Measurements from ENCODE around the gene AGPS. TPM values are rescaled to one million over a fixed set of nuclear protein-coding genes. Genes with fewer than 3 reads are reported as not detected.

AGPS gene
- total RNA-seq, 1 experiment from 2014 or later: 107 TPM

GRCh38 chr2:177556153-177556552 lies 163.6 kb downstream of the AGPS start:
- BruUV-seq (replicated peaks): no TSS peak
- Histone ChIP-seq H3K4me1 (replicated peaks; ENCODE audit: insufficient read depth) (peaks cover 4% of the 10 kb centered on the region; the same call in 1 of the 2 replicates), H4K20me1 (ENCODE audit: insufficient read depth) (no peaks in the 10 kb centered on the region), H3K27me3 (ENCODE audit: insufficient read depth, low read depth) (no peaks in the 10 kb centered on the region), H3F3A (ENCODE audit: insufficient read depth, low read depth) (no peaks in the 10 kb centered on the region), H3K9me2 (ENCODE audit: insufficient read depth) (no peaks in the 10 kb centered on the region), H3K79me2 (ENCODE audit: low read depth) (no peaks in the 10 kb centered on the region), H3K4me2 (no peak overlapping the region), H3K27ac (no peak overlapping the region), H2AFZ (no peak overlapping the region), H3K36me3 (ENCODE audit: low read depth) (no peaks in the 10 kb centered on the region), H3K4me3 (no peak overlapping the region), H3K9me3 (ENCODE audit: insufficient read depth, low read depth) (no peaks in the 10 kb centered on the region; the same call in 1 of the 2 replicates)
- intact Hi-C loops (cut with micrococcal nuclease; ENCODE audit: unreplicated experiment): loop anchor here (10.0 kb wide), 1 partner anchor 391 kb away; no protein-coding TSS in a partner anchor
- DNase-seq: no peak
- TF ChIP-seq EZH2 (IDR thresholded peaks at IDR 0.05; ENCODE audit: low read depth) (no peak), CTCF (conservative IDR thresholded peaks at IDR 0.05) (no peak)
- ChIA-PET CTCF (no interaction called here), POLR2A (ENCODE audit: unreplicated experiment) (no interaction called here)

GRCh38 chr2:177557794-177558193 lies 165.2 kb downstream of the AGPS start:
- Histone ChIP-seq H3K4me3 (no peak overlapping the region), H3K79me2 (ENCODE audit: low read depth) (no peaks in the 10 kb centered on the region), H3K9me2 (ENCODE audit: insufficient read depth) (no peaks in the 10 kb centered on the region), H3K27me3 (ENCODE audit: insufficient read depth, low read depth) (no peaks in the 10 kb centered on the region), H2AFZ (no peak overlapping the region), H3F3A (ENCODE audit: insufficient read depth, low read depth) (no peaks in the 10 kb centered on the region), H3K27ac (no peak overlapping the region), H3K9me3 (ENCODE audit: insufficient read depth, low read depth) (no peaks in the 10 kb centered on the region; the same call in 1 of the 2 replicates), H3K4me1 (replicated peaks; ENCODE audit: insufficient read depth) (peaks cover 4% of the 10 kb centered on the region; the same call in 1 of the 2 replicates), H3K4me2 (no peak overlapping the region), H3K36me3 (ENCODE audit: low read depth) (no peaks in the 10 kb centered on the region), H4K20me1 (ENCODE audit: insufficient read depth) (no peaks in the 10 kb centered on the region)
- TF ChIP-seq EZH2 (IDR thresholded peaks at IDR 0.05; ENCODE audit: low read depth) (no peak), CTCF (conservative IDR thresholded peaks at IDR 0.05) (no peak)
- CTCF ChIA-PET: no interaction called here
- no TSS peak for BruUV-seq (replicated peaks)
- intact Hi-C loops (cut with micrococcal nuclease; ENCODE audit: unreplicated experiment): loop anchor here (10.0 kb wide), 1 partner anchor 393 kb away; no protein-coding TSS in a partner anchor
- POLR2A ChIA-PET (ENCODE audit: unreplicated experiment): interaction anchor here (0.8 kb wide), 1 partner anchor 722 kb away, joined by 6 read pairs; no protein-coding TSS in a partner anchor
- no peak for DNase-seq

DNA sequence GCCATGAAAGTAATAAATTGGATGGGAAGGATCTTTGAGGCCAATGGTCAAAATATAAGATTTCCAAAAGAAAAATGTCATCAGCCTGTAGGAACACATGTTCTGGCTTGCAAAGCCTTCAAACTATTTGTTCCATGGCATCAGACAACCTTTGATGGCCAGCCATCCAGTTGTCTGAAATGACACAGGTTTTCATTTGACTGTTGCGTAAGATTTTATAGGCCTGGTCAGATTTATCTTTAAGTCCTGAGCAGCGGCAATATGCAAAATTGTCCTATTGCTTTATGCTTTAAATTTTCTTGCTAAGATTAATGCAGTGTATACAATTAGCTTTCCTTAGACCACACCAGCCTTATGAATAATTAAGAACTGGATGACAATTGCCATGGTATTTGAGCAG lies 167.1 kb downstream of the AGPS start:
- intact Hi-C loops (cut with micrococcal nuclease; ENCODE audit: unreplicated experiment): loop anchor here (10.0 kb wide), 1 partner anchor 395 kb away; no protein-coding TSS in a partner anchor
- H3K79me2 ChIP-seq (ENCODE audit: low read depth): no peaks in the 10 kb centered on the region
- CTCF ChIA-PET: no interaction called here
- DNase-seq: no peak
- H3K4me1 ChIP-seq (replicated peaks; ENCODE audit: insufficient read depth): no peaks in the 10 kb centered on the region
- H3K4me3 ChIP-seq: no peak overlapping the region
- H2AFZ ChIP-seq: no peak overlapping the region
- POLR2A ChIA-PET (ENCODE audit: unreplicated experiment): no interaction called here
- H3K4me2 ChIP-seq: no peak overlapping the region
- TF ChIP-seq CTCF (conservative IDR thresholded peaks at IDR 0.05): no peak
- no peak for TF ChIP-seq EZH2 (IDR thresholded peaks at IDR 0.05; ENCODE audit: low read depth)
- BruUV-seq (replicated peaks): no TSS peak
- peaks cover 4% of the 10 kb centered on the region; the same call in 1 of the 2 replicates for H3K9me2 ChIP-seq (ENCODE audit: insufficient read depth)
- no peaks in the 10 kb centered on the region for H3K27me3 ChIP-seq (ENCODE audit: insufficient read depth, low read depth)
- H3K27ac ChIP-seq: no peak overlapping the region
- H3K9me3 ChIP-seq (ENCODE audit: insufficient read depth, low read depth): no peaks in the 10 kb centered on the region; the same call in 1 of the 2 replicates
- no peaks in the 10 kb centered on the region for H3K36me3 ChIP-seq (ENCODE audit: low read depth)
- no peaks in the 10 kb centered on the region for H3F3A ChIP-seq (ENCODE audit: insufficient read depth, low read depth)
- no peaks in the 10 kb centered on the region for H4K20me1 ChIP-seq (ENCODE audit: insufficient read depth)

Data from PC-9 (cell line).